Measurements from ENCODE around the gene RASAL2. TPM values are rescaled to one million over a fixed set of nuclear protein-coding genes. Genes with fewer than 3 reads are reported as not detected.

The RASAL2 gene
- total RNA-seq, 1 donor from 2014 or later: 57.5 TPM

- Histone ChIP-seq H3K4me1 (no peaks in the 10 kb centered on the region), H3K27ac (no peak overlapping the region), H3K36me3 (no peaks in the 10 kb centered on the region), H3K9me3 (no peaks in the 10 kb centered on the region), H3K27me3 (no peaks in the 10 kb centered on the region), H3K4me3 (no peak overlapping the region)
- intact Hi-C loops (cut with DNase I): no loop called here
- no peak for TF ChIP-seq CTCF (IDR thresholded peaks at IDR 0.05)
- no peak for DNase-seq (ENCODE audit: low spot score in 2 of 2)
These were observed 397.8 kb downstream of the RASAL2 start for GRCh38 chr1:178491721-178492120.

- H3K9me3 ChIP-seq: no peaks in the 10 kb centered on the region
- intact Hi-C loops (cut with DNase I): no loop called here
- no peak overlapping the region for H3K27ac ChIP-seq
- DNase-seq (ENCODE audit: low spot score in 2 of 2): no peak
- H3K4me3 ChIP-seq: no peak overlapping the region
- H3K27me3 ChIP-seq: no peaks in the 10 kb centered on the region
- no peaks in the 10 kb centered on the region for H3K36me3 ChIP-seq
- H3K4me1 ChIP-seq: no peaks in the 10 kb centered on the region
- no peak for TF ChIP-seq CTCF (IDR thresholded peaks at IDR 0.05)
These were observed 398.4 kb downstream of the RASAL2 start for GRCh38 chr1:178492341-178492740.

- no peak for DNase-seq (ENCODE audit: low spot score in 2 of 2)
- intact Hi-C loops (cut with DNase I): no loop called here
- no peaks in the 10 kb centered on the region for H3K9me3 ChIP-seq
- no peaks in the 10 kb centered on the region for H3K27me3 ChIP-seq
- no peak overlapping the region for H3K4me3 ChIP-seq
- TF ChIP-seq CTCF (IDR thresholded peaks at IDR 0.05): no peak
- no peaks in the 10 kb centered on the region for H3K4me1 ChIP-seq
- no peaks in the 10 kb centered on the region for H3K36me3 ChIP-seq
- H3K27ac ChIP-seq: no peak overlapping the region
These were observed 399.4 kb downstream of the RASAL2 start for GRCh38 chr1:178493301-178493741.

- intact Hi-C loops (cut with DNase I): no loop called here
- Histone ChIP-seq H3K27me3 (no peaks in the 10 kb centered on the region), H3K9me3 (no peaks in the 10 kb centered on the region), H3K36me3 (no peaks in the 10 kb centered on the region), H3K4me1 (no peaks in the 10 kb centered on the region), H3K4me3 (no peak overlapping the region), H3K27ac (no peak overlapping the region)
- DNase-seq (ENCODE audit: low spot score in 2 of 2): no peak
- no peak for TF ChIP-seq CTCF (IDR thresholded peaks at IDR 0.05)
These were observed 400.7 kb downstream of the RASAL2 start for GRCh38 chr1:178494569-178494971.

- no peak overlapping the region for H3K4me3 ChIP-seq
- no peaks in the 10 kb centered on the region for H3K27me3 ChIP-seq
- no peak for DNase-seq (ENCODE audit: low spot score in 2 of 2)
- no peaks in the 10 kb centered on the region for H3K36me3 ChIP-seq
- no peaks in the 10 kb centered on the region for H3K9me3 ChIP-seq
- no peak overlapping the region for H3K27ac ChIP-seq
- no peaks in the 10 kb centered on the region for H3K4me1 ChIP-seq
- no peak for TF ChIP-seq CTCF (IDR thresholded peaks at IDR 0.05)
- intact Hi-C loops (cut with DNase I): no loop called here
These were observed 401.3 kb downstream of the RASAL2 start for GRCh38 chr1:178495158-178495557.

GRCh38 chr1:178495741-178496409 lies 402.0 kb downstream of the RASAL2 start:
- no peak for TF ChIP-seq CTCF (IDR thresholded peaks at IDR 0.05)
- intact Hi-C loops (cut with DNase I): no loop called here
- Histone ChIP-seq H3K9me3 (no peaks in the 10 kb centered on the region), H3K4me1 (no peaks in the 10 kb centered on the region), H3K4me3 (no peak overlapping the region), H3K36me3 (no peaks in the 10 kb centered on the region), H3K27me3 (no peaks in the 10 kb centered on the region), H3K27ac (no peak overlapping the region)
- no peak for DNase-seq (ENCODE audit: low spot score in 2 of 2)

All from ascending aorta (tissue), 2 donors.